Measurements from ENCODE around the gene CADPS. TPM values are rescaled to one million over a fixed set of nuclear protein-coding genes. Genes with fewer than 3 reads are reported as not detected.

CADPS gene
- total RNA-seq, 1 experiment from 2014 or later = 7.0 TPM

DNA sequence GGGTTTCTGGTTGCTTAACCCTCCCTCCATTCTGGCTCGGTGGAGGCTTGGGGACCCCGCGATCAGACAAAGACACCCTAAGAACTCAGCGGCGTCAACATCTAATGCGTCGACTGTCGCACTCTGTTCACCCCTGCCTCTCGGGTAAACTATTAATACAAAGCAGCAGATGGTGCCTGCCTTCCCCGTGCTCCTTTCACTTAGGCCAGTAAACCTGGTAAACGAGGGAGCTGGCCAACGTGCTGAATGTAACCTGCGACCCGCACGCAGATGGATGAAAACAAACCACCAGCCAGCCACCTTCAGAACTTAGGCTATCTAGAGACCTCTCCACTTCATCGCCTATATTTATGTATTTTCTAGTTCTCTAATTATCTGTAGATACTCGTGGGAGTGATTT, 848 bp upstream of the CADPS start (continued):
- TF ChIP-seq CREM (CRISPR knock-in tag; IDR thresholded peaks at IDR 0.05) (peak; percentile 56; the same call in 1 of the 2 replicates), SMAD3 (CRISPR knock-in tag; IDR thresholded peaks at IDR 0.05; ENCODE audit: borderline replicate concordance) (peak; percentile 83; the same call in 1 of the 2 replicates), CBFB (CRISPR knock-in tag; IDR thresholded peaks at IDR 0.05; ENCODE audit: low read depth) (no peak), NR2C2 (CRISPR knock-in tag; IDR thresholded peaks at IDR 0.05) (no peak), ZNF317 (CRISPR knock-in tag; IDR thresholded peaks at IDR 0.05; ENCODE audit: borderline replicate concordance, low read depth) (0 out of 2 replicates have a peak, but pooled peaks have one; percentile 40), SOX15 (CRISPR knock-in tag; IDR thresholded peaks at IDR 0.05) (no peak), JUN (CRISPR knock-in tag; IDR thresholded peaks at IDR 0.05) (peak; percentile 74; the same call in 1 of the 2 replicates), CREB1 (CRISPR knock-in tag; IDR thresholded peaks at IDR 0.05) (no peak), MYBL2 (CRISPR knock-in tag; IDR thresholded peaks at IDR 0.05) (0 out of 2 replicates have a peak, but pooled peaks have one; percentile 49), TCF7 (CRISPR knock-in tag; IDR thresholded peaks at IDR 0.05; ENCODE audit: low read depth) (peak; percentile 79; the same call in 1 of the 2 replicates), TEAD1 (CRISPR knock-in tag; IDR thresholded peaks at IDR 0.05) (peak; percentile 74), ETV6 (CRISPR knock-in tag; IDR thresholded peaks at IDR 0.05) (peak; percentile 87), ZBTB21 (CRISPR knock-in tag; IDR thresholded peaks at IDR 0.05; ENCODE audit: borderline replicate concordance) (peak; percentile 77; the same call in 1 of the 2 replicates)
- TF ChIP-seq, protein P1, sequence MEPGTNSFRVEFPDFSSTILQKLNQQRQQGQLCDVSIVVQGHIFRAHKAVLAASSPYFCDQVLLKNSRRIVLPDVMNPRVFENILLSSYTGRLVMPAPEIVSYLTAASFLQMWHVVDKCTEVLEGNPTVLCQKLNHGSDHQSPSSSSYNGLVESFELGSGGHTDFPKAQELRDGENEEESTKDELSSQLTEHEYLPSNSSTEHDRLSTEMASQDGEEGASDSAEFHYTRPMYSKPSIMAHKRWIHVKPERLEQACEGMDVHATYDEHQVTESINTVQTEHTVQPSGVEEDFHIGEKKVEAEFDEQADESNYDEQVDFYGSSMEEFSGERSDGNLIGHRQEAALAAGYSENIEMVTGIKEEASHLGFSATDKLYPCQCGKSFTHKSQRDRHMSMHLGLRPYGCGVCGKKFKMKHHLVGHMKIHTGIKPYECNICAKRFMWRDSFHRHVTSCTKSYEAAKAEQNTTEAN (CRISPR knock-in tag; IDR thresholded peaks at IDR 0.05) = peak; percentile 77; the same call in 1 of the 2 replicates
- TF ChIP-seq, protein P2, sequence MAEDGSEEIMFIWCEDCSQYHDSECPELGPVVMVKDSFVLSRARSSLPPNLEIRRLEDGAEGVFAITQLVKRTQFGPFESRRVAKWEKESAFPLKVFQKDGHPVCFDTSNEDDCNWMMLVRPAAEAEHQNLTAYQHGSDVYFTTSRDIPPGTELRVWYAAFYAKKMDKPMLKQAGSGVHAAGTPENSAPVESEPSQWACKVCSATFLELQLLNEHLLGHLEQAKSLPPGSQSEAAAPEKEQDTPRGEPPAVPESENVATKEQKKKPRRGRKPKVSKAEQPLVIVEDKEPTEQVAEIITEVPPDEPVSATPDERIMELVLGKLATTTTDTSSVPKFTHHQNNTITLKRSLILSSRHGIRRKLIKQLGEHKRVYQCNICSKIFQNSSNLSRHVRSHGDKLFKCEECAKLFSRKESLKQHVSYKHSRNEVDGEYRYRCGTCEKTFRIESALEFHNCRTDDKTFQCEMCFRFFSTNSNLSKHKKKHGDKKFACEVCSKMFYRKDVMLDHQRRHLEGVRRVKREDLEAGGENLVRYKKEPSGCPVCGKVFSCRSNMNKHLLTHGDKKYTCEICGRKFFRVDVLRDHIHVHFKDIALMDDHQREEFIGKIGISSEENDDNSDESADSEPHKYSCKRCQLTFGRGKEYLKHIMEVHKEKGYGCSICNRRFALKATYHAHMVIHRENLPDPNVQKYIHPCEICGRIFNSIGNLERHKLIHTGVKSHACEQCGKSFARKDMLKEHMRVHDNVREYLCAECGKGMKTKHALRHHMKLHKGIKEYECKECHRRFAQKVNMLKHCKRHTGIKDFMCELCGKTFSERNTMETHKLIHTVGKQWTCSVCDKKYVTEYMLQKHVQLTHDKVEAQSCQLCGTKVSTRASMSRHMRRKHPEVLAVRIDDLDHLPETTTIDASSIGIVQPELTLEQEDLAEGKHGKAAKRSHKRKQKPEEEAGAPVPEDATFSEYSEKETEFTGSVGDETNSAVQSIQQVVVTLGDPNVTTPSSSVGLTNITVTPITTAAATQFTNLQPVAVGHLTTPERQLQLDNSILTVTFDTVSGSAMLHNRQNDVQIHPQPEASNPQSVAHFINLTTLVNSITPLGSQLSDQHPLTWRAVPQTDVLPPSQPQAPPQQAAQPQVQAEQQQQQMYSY (CRISPR knock-in tag; IDR thresholded peaks at IDR 0.05) = 0 out of 2 replicates have a peak, but pooled peaks have one; percentile 24
- TF ChIP-seq, protein P3, sequence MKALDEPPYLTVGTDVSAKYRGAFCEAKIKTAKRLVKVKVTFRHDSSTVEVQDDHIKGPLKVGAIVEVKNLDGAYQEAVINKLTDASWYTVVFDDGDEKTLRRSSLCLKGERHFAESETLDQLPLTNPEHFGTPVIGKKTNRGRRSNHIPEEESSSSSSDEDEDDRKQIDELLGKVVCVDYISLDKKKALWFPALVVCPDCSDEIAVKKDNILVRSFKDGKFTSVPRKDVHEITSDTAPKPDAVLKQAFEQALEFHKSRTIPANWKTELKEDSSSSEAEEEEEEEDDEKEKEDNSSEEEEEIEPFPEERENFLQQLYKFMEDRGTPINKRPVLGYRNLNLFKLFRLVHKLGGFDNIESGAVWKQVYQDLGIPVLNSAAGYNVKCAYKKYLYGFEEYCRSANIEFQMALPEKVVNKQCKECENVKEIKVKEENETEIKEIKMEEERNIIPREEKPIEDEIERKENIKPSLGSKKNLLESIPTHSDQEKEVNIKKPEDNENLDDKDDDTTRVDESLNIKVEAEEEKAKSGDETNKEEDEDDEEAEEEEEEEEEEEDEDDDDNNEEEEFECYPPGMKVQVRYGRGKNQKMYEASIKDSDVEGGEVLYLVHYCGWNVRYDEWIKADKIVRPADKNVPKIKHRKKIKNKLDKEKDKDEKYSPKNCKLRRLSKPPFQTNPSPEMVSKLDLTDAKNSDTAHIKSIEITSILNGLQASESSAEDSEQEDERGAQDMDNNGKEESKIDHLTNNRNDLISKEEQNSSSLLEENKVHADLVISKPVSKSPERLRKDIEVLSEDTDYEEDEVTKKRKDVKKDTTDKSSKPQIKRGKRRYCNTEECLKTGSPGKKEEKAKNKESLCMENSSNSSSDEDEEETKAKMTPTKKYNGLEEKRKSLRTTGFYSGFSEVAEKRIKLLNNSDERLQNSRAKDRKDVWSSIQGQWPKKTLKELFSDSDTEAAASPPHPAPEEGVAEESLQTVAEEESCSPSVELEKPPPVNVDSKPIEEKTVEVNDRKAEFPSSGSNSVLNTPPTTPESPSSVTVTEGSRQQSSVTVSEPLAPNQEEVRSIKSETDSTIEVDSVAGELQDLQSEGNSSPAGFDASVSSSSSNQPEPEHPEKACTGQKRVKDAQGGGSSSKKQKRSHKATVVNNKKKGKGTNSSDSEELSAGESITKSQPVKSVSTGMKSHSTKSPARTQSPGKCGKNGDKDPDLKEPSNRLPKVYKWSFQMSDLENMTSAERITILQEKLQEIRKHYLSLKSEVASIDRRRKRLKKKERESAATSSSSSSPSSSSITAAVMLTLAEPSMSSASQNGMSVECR (CRISPR knock-in tag; IDR thresholded peaks at IDR 0.05; ENCODE audit: borderline replicate concordance) = peak; percentile 98
- TF ChIP-seq, protein P4, sequence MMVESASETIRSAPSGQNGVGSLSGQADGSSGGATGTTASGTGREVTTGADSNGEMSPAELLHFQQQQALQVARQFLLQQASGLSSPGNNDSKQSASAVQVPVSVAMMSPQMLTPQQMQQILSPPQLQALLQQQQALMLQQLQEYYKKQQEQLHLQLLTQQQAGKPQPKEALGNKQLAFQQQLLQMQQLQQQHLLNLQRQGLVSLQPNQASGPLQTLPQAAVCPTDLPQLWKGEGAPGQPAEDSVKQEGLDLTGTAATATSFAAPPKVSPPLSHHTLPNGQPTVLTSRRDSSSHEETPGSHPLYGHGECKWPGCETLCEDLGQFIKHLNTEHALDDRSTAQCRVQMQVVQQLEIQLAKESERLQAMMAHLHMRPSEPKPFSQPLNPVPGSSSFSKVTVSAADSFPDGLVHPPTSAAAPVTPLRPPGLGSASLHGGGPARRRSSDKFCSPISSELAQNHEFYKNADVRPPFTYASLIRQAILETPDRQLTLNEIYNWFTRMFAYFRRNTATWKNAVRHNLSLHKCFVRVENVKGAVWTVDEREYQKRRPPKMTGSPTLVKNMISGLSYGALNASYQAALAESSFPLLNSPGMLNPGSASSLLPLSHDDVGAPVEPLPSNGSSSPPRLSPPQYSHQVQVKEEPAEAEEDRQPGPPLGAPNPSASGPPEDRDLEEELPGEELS (CRISPR knock-in tag; IDR thresholded peaks at IDR 0.05) = peak; percentile 91
